Islet precursor cell (in vitro differentiated cells): Measurements from ENCODE around the gene TNFRSF14.
"Not testable (repeated sequence)": the region's sequence is repeated elsewhere in the genome, so short reads cannot be mapped to it uniquely, and the experiment has no call there.

ENCODE experiments used
- DNase-seq: peaks from one replicate; pipeline ENCODE4 v3.0.0-alpha.2; 2018

Gene TNFRSF14

GRCh38 chr1:2555634-2556276 is 416 bp upstream of the TNFRSF14 start:
- DNase-seq: no peak

GRCh38 chr1:2556678-2557481 is 709 bp downstream of the TNFRSF14 start:
- DNase-seq: no peak

GRCh38 chr1:2557482-2558400 is 1.6 kb downstream of the TNFRSF14 start:
- no peak for DNase-seq

GRCh38 chr1:2558420-2558819 is 2.2 kb downstream of the TNFRSF14 start:
- DNase-seq: no peak

- DNase-seq: no peak
These were observed 2.7 kb downstream of the TNFRSF14 start for GRCh38 chr1:2558861-2559260.

GRCh38 chr1:2559509-2560298 is 3.5 kb downstream of the TNFRSF14 start:
- DNase-seq: no peak

GRCh38 chr1:2560299-2561073 is 4.3 kb downstream of the TNFRSF14 start:
- DNase-seq: no peak

- DNase-seq: no peak
These were observed 5.3 kb downstream of the TNFRSF14 start for GRCh38 chr1:2561446-2561845.

GRCh38 chr1:2561898-2562895 is 6.0 kb downstream of the TNFRSF14 start:
- DNase-seq: no peak

GRCh38 chr1:2563205-2563604 is 7.0 kb downstream of the TNFRSF14 start:
- no peak for DNase-seq

GRCh38 chr1:2564006-2564814 is 8.0 kb downstream of the TNFRSF14 start:
- DNase-seq: no peak

GRCh38 chr1:2564815-2565374 is 8.7 kb downstream of the TNFRSF14 start:
- DNase-seq: no peak

- DNase-seq: peak; percentile 86
These were observed 10.2 kb downstream of the TNFRSF14 start for GRCh38 chr1:2566101-2567045.

- DNase-seq: no peak
These were observed 11.0 kb downstream of the TNFRSF14 start for GRCh38 chr1:2567083-2567679.

- not testable (repeated sequence) for DNase-seq
These were observed 12.1 kb downstream of the TNFRSF14 start for GRCh38 chr1:2568187-2568816.

- DNase-seq: no peak
These were observed 12.9 kb downstream of the TNFRSF14 start for GRCh38 chr1:2569060-2569459.

GRCh38 chr1:2569703-2570102 is 13.5 kb downstream of the TNFRSF14 start:
- DNase-seq: not testable (repeated sequence)
